ENCODE results near the gene ANO1.

ANO1 gene

GRCh38 chr11:70159627-70160570 lies 81.8 kb downstream of the ANO1 start:
- no peak for DNase-seq (ENCODE audit: low read depth in 2 of 3, low spot score in 2 of 3)

- no peak for DNase-seq (ENCODE audit: low read depth in 2 of 3, low spot score in 2 of 3)
Observed at GRCh38 chr11:70161043-70161625, 83.0 kb downstream of the ANO1 start.

GRCh38 chr11:70164705-70165104 lies 86.6 kb downstream of the ANO1 start:
- DNase-seq (ENCODE audit: low read depth in 2 of 3, low spot score in 2 of 3), result no peak

- no peak for DNase-seq (ENCODE audit: low read depth in 2 of 3, low spot score in 2 of 3)
Observed at GRCh38 chr11:70167120-70167519, 89.0 kb downstream of the ANO1 start.

GRCh38 chr11:70167723-70168404 lies 89.7 kb downstream of the ANO1 start:
- no peak for DNase-seq (ENCODE audit: low read depth in 2 of 3, low spot score in 2 of 3)

GRCh38 chr11:70168405-70168754 lies 90.3 kb downstream of the ANO1 start:
- no peak for DNase-seq (ENCODE audit: low read depth in 2 of 3, low spot score in 2 of 3)

- DNase-seq (ENCODE audit: low read depth in 2 of 3, low spot score in 2 of 3), result no peak
Observed at GRCh38 chr11:70169127-70169526, 91.0 kb downstream of the ANO1 start.

GRCh38 chr11:70169632-70170031 lies 91.5 kb downstream of the ANO1 start:
- no peak for DNase-seq (ENCODE audit: low read depth in 2 of 3, low spot score in 2 of 3)

GRCh38 chr11:70170596-70171210 lies 92.6 kb downstream of the ANO1 start:
- DNase-seq (ENCODE audit: low read depth in 2 of 3, low spot score in 2 of 3), result no peak

GRCh38 chr11:70173018-70173417 lies 94.9 kb downstream of the ANO1 start:
- no peak for DNase-seq (ENCODE audit: low read depth in 2 of 3, low spot score in 2 of 3)

GRCh38 chr11:70174547-70175235 lies 96.6 kb downstream of the ANO1 start:
- no peak for DNase-seq (ENCODE audit: low read depth in 2 of 3, low spot score in 2 of 3)

GRCh38 chr11:70175236-70175698 lies 97.2 kb downstream of the ANO1 start:
- no peak for DNase-seq (ENCODE audit: low read depth in 2 of 3, low spot score in 2 of 3)

GRCh38 chr11:70176940-70177689 lies 99.0 kb downstream of the ANO1 start:
- DNase-seq (ENCODE audit: low read depth in 2 of 3, low spot score in 2 of 3), result peak; percentile 7 to 59 (median 16)

- DNase-seq (ENCODE audit: low read depth in 2 of 3, low spot score in 2 of 3), result no peak
Observed at GRCh38 chr11:70180906-70181305, 102.8 kb downstream of the ANO1 start.

GRCh38 chr11:70182266-70182665 lies 104.1 kb downstream of the ANO1 start:
- no peak for DNase-seq (ENCODE audit: low read depth in 2 of 3, low spot score in 2 of 3)

GRCh38 chr11:70183032-70183431 lies 104.9 kb downstream of the ANO1 start:
- DNase-seq (ENCODE audit: low read depth in 2 of 3, low spot score in 2 of 3), result no peak

- DNase-seq (ENCODE audit: low read depth in 2 of 3, low spot score in 2 of 3), result no peak
Observed at GRCh38 chr11:70183483-70184176, 105.5 kb downstream of the ANO1 start.

GRCh38 chr11:70184396-70184795 lies 106.3 kb downstream of the ANO1 start:
- no peak for DNase-seq (ENCODE audit: low read depth in 2 of 3, low spot score in 2 of 3)

- DNase-seq (ENCODE audit: low read depth in 2 of 3, low spot score in 2 of 3), result no peak
Observed at GRCh38 chr11:70185348-70186055, 107.4 kb downstream of the ANO1 start.
